HG03571 (cell line): ENCODE results near the gene SMAD4.
A peak's percentile ranks its signal among the peaks of the same experiment; 100 is the strongest.
"Not testable (repeated sequence)": the region's sequence is repeated elsewhere in the genome, so short reads cannot be mapped to it uniquely, and the experiment has no call there.

ENCODE experiments used
- ATAC-seq: cut with Tn5 transposase; IDR thresholded peaks from one replicate; pipeline ENCODE4 v1.9.1; 2021; ENCODE audit not compliant: unreplicated experiment

The SMAD4 gene

DNA sequence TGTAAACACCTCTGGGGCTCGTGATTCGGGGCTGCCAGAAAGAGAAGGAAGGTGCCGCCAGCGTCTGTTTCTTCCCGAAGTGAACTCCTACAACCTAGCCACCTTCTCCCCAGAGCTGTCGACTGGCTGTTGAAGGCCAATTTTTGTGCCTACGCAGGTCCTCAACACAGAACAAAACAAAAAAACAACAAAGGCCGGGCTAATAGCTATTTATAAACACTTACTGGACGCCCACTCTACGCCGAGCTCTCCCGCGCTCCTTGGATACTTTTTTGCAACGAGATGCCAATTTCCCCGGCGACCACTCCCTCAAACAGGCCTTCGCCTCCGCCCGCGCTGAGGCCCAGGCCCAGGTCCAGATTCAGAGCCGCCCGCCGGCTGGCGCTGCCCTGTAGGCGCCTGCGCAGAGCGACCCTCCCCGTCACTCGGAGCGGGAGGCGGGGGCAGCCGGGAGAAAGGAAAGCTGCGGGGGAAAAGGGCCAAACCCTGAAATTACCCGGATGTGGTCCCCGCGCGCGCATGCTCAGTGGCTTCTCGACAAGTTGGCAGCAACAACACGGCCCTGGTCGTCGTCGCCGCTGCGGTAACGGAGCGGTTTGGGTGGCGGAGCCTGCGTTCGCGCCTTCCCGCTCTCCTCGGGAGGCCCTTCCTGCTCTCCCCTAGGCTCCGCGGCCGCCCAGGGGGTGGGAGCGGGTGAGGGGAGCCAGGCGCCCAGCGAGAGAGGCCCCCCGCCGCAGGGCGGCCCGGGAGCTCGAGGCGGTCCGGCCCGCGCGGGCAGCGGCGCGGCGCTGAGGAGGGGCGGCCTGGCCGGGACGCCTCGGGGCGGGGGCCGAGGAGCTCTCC lies at the start of gene SMAD4:
Gene SMAD4 (plus strand): TSS at position 520 of the 843 bp plus-strand sequence. CDS start 16,834 bp downstream, outside the sequence.
- peak; percentile 61 for ATAC-seq

DNA sequence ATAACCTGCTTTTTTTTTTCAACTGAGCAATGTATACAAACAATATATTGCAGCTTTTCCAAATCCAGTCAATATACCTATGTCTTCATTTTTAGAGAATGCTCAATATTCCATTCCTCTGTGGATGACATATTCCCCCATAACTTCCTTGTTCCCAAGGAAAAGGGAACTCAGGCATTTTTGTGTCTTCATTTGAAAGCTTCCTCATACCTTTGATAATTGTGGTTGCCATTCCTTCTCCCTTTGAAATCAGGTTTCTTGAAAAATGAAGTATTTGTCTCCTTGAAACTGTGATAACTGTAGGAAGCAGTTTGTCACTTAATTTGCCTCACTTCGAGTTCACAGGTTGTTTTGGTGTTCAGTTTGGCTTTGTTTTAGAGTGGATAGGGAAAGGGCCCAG lies 48.6 kb upstream of the SMAD4 start:
- no peak for ATAC-seq

DNA sequence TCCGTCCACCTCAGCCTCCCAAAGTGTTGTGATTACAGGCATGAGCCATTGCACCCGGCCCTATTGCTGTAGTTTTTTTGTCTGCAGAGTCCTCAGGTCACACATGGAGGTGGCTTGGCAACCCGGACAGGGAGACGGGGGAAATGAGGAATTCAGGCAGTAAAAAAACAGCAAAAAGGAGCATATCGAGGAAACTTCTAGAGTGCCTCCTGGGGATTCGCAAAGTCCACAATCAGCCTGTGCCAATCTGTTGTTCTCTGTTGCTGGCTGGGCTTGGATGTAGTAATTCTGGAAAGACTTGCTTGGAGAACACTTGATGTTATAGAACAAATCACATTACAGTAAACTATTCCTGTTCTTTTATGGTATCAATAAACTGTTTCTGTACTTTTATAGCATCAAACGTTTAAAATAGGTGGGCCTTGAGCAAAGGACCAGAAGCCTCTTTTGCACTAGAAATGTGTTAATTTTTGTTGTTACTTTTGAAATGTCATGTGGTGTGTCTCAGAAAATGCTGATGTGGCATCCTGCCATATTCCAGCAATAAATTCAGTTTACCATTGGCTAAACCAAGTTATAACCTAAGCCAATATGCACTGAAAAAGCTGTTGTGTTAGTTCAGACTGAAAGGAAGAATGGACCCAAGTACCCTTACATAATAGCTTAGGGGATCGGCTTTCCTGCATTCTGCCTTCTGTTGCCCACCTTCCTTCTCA lies 47.8 kb upstream of the SMAD4 start:
- ATAC-seq = no peak

DNA sequence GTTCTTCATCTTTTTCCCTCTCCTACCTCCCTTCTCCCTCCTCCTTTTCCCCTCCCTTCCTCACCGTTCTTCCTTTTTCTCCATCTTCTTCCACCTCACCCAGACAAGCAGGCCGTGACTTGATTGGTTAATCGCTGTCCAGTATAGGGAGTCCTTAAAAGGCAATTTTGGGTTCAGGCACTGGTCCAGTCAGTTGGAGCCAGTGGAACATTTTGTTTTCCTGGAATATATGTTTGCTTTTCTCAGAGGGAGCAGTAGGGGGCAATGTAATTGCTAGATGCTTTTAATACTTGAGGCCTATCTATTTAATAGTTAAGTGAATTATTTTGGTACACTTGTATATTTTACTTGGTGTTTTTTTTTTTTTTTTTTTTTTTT lies 47.2 kb upstream of the SMAD4 start:
- no peak for ATAC-seq

DNA sequence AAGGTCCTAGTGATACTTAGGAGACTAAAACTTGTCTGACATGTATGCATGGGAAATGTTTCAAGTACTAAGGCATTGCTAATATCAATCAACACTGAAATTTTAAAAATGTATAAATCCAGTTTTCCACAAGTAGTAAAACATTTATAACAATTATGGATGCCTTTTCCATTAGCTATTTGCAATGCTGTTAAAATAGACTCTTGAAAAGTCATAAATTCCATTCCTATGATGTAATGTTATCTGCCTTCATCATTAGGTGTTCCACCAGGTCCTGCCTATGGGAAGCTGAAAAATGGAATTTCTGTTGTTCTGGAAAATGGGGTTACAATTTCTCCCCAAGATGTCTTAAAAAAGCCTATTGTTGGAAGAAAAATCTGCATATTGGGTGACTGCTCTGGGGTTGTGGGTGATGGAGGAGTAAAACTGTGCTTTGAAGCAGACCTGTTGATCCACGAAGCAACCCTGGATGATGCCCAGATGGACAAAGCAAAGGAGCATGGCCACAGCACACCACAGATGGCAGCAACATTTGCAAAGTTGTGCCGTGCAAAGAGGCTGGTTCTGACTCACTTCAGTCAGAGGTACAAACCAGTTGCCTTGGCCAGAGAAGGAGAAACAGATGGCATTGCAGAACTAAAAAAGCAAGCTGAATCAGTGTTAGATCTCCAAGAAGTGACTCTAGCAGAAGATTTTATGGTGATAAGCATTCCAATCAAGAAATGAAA lies 43.5 kb upstream of the SMAD4 start:
- ATAC-seq = no peak

DNA sequence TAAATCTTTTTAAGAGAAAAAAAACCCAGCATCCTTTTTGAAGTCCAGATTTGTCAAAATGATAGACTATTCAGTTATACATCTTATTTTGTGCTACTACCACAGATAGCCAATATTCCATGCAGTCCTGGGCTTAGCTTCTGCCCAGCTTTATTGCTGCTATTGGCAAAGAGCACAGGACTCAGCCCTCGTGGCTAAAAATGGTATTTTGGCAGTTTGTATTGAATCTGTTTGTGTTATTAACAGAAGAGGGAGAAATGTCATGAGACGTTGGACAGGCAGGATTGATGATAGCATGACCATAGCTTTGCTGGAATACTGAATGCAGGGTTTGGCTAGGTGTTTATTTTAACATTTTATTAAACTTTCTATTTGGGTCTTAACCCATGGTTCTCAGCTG lies 42.8 kb upstream of the SMAD4 start:
- no peak for ATAC-seq

DNA sequence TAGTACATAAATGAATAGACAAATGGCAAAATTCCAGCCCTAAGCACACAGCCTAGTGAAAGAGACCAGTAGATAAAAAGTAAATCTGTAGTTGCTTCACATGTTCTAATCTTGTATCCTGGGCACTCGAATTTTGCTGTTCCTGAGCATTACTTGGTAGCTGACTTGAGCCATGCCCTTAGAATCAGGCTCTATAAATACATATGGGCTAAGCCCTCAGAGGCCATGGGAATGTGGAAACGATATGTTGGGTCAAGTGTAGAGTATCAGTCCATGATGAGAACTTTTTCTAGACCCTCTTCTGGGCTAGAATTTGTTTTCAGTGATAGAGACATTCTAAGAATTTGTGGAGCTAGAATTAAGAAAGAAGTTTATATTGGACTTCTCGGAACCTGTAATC lies 40.3 kb upstream of the SMAD4 start:
- no peak for ATAC-seq

DNA sequence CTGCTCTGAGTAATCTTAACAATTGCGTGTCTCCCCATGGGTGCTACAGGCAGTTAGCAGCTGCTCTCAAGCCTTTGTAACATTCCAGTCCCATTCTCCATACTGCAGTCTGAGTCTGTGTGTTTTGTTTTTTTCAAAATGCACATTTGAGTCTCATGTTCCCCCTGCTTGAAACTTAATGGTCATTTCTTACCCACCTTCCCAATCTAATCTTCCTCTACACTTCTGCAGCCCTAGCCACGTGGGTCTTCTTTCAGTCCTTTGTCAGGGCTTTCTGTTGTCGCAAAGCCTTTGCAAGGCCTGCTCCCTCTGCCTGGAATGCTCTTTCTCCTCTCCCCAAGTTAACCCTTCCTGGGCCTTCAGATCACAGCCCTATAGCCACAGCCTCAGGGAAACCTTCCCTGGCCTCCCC lies 37.7 kb upstream of the SMAD4 start:
- no peak for ATAC-seq

DNA sequence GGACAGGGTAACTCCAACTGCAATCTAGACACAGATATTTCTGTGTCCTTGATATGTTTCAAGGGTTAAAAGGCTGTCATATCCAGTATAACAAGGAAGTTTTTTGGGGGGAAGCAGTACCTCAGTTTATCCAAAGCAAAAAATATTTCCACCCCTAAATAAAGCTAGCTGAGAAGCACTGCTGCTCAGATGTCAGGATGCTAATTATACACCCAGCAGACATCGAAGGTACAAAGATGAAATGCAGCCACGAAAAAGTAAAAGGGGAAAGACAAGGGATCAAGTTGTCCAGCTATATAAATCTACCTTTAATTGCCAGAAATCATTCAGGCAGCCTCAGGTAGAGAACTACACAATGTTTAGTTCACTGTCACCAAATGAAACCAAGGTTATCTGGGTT lies 36.0 kb upstream of the SMAD4 start:
- ATAC-seq = no peak

DNA sequence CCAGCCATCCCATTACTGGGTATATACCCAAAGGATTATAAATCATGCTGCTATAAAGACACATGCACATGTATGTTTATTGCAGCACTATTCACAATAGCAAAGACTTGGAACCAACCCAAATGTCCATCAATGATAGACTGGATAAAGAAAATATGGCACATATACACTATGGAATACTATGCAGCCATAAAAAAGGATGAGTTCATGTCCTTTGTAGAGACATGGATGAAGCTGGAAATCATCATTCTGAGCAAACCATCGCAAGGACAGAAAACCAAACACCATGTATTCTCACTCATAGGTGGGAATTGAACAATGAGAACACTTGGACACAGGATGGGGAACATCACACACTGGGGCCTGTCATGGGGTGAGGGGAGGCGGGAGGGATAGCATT lies 26.8 kb upstream of the SMAD4 start:
- not testable (repeated sequence) for ATAC-seq

DNA sequence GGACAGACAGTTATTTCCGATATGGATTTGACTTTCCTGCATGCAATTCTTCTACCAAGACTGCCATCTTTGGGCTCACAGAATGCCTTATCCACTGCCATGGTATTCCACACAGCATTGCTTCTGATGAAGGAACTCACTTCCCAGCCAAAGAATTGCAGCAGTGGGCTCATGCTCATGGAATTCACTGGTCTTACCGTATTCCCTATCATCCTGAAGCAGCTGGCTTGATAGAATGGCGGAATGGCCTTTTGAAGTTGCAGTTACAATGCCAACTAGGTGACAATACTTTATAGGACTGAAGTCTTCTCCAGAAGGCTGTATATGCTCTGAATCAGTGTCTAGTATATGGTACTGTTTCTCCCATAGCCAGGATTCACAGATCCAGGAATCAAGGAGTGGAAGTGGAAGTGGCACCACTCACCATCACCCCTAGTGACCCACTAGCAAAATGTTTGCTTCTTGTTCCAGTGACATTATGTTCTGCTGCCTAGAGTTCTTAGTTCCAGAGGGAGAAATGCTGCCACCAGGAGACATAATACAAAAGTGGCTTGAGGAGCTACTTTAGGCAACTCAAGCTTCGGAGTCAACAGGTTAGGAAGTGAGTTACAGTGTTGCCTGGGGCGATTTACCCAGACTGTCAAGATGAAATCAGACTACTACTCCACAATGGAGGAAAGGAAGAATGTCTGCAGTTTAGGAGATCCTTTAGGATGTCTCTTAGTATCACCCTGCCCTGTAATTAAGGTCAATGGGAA lies 23.8 kb upstream of the SMAD4 start:
- no peak for ATAC-seq

DNA sequence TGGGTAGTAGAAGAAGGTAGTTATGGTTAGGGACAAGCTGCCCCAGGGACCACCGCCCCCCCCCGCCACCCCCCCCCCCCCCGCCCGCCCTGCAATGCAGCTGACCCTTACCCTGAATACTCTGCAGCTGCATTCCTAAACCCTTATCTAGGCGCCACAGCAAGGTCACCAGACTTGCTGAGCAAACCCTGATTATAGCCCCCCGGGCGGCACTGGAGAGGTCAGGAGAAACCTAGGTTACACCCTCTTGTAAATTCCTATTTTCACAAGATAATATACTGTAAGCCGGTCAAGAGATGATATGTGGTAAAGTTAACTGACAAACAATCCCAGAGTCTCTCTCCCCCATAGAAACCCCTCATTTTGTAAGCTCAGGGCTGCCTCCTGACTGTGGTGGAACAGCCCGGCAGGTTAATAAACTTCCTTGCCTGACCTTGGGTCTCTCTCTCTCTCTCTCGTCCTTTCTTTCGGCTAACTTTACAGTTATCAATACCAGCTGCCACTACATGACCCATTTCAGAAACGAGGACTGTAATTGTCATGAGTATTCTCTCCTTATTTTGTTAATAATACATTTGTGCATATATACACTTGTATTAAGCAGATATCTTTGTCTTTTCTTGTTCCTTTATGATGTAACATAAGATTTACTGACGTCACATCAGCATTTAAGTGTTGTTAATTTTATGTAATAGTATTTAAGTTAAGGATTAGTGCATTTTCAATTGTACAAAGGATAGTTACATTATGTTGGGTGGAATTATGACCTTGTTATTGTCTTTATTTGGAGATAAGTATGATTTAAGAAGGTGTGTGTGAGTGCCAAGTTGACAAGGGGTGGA lies 22.8 kb upstream of the SMAD4 start:
- ATAC-seq = no peak

DNA sequence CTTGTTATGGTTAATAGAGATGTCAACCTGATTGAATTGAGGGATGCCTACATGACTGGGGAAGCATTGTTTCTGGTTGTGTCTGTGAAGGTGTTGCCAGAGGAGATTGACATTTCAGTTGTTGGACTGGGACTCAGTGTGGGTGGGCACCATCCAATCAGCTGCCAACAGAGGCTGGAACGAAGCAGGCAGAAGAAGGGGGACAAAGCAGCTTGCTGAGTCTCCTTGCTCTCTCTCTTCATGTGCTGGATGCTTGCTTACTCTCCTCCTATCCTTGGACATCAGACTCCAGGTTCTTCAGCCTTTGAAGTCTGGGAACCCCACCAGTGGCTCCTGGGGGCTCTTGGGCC lies 22.2 kb upstream of the SMAD4 start:
- ATAC-seq = no peak

DNA sequence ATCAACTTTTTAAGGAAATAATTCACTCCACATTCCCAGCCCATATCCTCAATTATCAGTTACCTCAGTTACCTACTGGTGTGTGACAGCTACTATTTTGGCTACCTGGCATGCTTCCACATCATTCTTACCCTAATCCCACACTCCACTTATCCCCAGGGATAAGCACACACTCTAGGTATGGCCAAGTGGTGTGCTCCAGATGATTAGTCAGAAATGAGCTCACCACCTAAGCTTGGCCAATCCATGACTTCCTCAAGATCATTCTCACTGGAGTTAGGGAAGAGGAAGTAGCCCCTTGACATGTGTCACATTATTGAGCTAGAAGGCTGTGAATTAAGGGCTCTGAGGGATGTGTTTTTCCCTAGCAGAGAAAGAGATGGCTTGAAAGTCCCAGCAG lies 20.9 kb upstream of the SMAD4 start:
- no peak for ATAC-seq

DNA sequence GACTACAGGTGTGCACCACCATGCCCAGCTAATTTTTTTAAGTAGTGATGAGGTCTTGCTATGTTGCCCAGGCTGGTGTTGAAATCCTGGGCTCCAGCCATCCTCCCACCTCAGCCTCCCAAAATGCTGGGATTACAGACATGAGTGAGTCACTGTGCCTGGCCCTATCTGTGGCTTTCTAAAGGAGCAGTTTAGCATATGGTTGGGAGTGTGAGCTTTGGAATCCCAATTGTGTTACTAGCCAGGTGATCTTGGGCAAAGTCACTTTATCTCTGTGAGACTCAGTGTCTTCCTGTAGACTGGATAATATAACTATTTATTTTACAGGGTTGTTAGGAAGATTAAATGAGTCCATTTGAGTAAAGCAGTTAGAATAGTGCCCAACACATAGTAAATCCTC lies 19.8 kb upstream of the SMAD4 start:
- no peak for ATAC-seq

DNA sequence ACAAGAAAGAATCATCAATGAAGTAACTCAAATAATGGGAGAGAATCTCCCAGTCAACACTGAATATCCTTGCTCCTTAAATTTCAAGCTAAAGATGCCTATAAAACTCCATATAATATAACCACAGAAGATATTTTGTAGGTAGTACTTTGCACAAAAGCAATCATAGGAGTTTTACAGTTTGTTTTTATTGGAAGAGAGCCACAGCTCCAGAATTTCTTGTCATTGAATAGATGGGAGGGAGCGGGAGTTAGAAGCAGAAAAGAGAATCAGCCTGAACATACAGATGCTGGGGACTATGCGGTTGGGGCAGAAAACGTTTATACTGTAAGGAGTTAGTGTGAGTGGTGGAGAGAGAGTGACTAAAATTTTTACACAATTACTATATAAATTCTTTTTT lies 18.3 kb upstream of the SMAD4 start:
- ATAC-seq = no peak

DNA sequence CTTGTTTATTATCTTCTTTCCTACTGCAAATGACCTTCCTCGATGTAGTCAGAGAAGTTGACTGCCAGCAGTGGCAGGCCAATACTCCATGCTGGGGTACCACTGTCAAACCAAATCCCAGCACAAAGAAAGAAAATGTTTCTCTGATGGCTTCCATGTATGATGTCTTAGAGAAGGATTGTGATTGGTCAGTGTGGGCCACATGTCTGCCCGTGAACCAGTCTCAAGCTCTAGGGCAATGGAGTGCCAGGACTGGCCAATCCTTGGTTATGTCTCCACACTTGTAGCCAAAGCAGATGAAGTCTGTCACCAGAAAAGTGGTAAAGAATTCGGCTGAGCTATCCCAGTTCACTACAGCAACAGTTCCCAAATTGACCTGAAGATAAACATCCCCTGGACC lies 17.6 kb upstream of the SMAD4 start:
- no peak for ATAC-seq

DNA sequence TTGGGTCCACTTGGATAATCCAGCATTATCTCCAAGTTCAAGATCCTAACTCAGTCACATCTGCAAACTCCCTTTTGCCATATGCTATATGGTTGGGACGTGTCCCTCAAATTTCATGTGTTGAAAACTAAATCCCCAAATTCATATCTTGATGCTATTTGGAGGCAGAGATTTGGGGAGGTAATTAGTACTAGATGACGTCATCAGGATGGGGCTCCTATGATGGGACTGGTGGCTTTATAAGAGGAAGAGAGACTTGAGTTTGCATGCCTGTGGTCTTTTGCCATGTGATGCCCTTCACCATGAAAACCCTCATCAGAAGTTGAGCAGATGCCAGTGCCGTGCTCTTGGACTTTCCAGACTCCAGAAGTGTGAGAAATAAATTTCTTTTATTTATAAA lies 16.8 kb upstream of the SMAD4 start:
- ATAC-seq = no peak

DNA sequence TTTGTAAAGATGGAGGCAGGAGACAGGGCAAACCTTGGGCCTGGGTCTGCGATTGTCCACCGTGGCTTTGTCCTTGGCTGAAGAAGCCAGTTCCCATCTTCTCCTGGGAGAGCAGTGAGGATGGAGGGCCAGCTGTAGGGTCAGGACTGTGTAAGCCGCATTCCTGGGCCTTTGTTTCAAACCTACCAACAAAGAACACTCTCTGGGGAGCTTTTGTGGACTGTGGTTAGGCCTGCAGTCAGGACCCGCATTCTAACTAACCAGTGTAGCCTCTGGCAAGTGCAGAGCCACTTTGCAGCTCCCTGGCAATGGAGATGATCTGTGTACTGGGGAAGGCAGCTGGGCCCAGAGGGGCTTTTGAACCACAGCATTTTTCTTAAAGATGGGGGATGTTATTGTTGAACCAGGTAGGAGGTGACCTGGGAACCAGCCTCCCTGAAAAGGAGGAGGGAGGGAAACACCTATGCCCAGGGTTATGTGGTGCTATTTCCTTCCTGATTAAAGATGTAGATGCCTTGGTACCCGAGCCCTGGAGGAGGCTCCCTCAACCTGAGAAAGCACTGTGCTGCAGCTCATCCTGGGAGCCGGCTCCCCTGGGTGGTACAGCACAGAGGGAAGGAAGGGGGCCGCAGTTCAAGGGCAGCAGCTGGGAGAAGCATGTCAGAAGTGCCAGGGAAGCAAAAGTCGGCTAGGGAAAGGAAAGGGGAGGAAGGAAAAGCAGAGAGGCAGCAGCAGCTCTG lies 12.7 kb upstream of the SMAD4 start:
- no peak for ATAC-seq

DNA sequence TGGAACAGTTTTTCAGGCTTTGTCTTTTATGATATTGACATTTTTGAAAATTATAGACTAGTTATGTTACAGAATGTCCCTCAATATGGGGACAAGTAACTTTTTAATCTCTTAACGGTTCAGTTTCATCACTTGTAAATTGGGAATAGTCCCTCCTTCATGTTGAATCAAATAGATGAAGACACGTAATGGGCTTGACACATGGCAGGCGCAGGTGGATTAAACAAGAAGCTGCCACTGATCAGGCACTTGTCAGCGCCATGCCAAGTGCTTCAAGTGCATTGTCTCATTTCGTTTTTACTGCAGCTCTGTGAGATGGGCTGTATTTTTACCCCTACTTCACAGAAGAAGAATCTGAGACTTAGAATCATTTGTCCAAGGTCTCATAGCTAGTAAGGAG lies 9.5 kb upstream of the SMAD4 start:
- ATAC-seq = no peak
